ENCODE results near the gene ITM2C.

DNA sequence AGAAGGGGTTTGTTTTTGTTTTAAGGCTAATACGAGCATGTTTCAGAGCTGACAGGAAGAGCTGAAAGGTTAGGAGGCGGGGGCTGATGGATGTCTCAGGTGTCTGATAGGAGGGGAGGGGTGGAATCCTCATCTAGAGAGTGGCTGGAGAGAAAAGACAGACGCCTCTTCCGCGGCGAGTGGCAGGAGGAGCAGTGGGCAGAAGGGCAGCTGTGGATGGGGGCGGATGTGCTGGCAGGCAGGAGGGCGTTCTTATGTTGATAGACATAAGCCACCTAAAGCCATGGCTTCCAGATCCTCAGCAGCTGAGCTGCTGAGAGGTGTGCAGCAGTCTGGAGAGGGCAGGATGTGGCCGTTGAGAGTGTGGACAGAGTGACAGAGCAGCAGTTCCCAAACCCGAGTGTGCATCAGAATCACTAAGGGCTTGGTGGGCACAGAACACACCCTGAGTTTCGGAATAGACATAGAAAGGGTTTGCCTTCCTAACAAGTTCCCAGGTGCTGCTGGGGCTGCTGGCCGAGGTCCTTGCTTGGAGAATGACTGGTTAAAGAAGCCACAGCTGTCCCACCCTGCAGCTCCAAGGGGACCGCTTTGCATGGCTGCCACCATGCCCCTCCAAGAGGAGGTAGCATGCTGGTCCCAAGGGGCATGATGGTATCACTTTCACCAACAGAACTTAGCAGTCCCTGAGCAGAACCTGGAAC, 3.0 kb upstream of the ITM2C start:
- TF ChIP-seq, protein P1, sequence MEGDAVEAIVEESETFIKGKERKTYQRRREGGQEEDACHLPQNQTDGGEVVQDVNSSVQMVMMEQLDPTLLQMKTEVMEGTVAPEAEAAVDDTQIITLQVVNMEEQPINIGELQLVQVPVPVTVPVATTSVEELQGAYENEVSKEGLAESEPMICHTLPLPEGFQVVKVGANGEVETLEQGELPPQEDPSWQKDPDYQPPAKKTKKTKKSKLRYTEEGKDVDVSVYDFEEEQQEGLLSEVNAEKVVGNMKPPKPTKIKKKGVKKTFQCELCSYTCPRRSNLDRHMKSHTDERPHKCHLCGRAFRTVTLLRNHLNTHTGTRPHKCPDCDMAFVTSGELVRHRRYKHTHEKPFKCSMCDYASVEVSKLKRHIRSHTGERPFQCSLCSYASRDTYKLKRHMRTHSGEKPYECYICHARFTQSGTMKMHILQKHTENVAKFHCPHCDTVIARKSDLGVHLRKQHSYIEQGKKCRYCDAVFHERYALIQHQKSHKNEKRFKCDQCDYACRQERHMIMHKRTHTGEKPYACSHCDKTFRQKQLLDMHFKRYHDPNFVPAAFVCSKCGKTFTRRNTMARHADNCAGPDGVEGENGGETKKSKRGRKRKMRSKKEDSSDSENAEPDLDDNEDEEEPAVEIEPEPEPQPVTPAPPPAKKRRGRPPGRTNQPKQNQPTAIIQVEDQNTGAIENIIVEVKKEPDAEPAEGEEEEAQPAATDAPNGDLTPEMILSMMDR (optimal IDR thresholded peaks at IDR 0.05 in 1 of 3, IDR thresholded peaks at IDR 0.05 in 1 of 3, conservative IDR thresholded peaks at IDR 0.05 in 1 of 3; ENCODE audit: extremely low read depth in 1 of 3, insufficient read depth in 2 of 3, low read length in 3 of 3): no peak
- no peak for TF ChIP-seq EZH2 (IDR thresholded peaks at IDR 0.05; ENCODE audit: low read length)
